IMR-90 (cell line): ENCODE data around the gene DGKD. TPM values are rescaled to one million over a fixed set of nuclear protein-coding genes. Genes with fewer than 3 reads are reported as not detected.

ENCODE experiments used
- ATAC-seq: fragments of 200-7000 bp; cut with Tn5 transposase; 2 replicates; pipeline ENCODE4 v1.9.1; 2020; ENCODE audit warnings: low read depth, mild to moderate bottlenecking, moderate library complexity
- BruUV-seq: library from RNA; stranded (reverse); fragments of 400-500 nt; replicated peaks from 2 replicates; lab custom pipeline; 2021; lab: Mats Ljungman, UMichigan
- CTCF ChIA-PET: fragments of 300-600 bp; formaldehyde crosslinking; extraction: SDS; loops from one replicate; lab custom pipeline; 2021; ENCODE audit warnings: antibody characterized with exemption; lab: Yijun Ruan, JAX
- POLR2A ChIA-PET: fragments of 300-600 bp; sonication (Branson Sonifier 250); formaldehyde crosslinking; loops from one replicate; lab custom pipeline; 2022; ENCODE audit warnings: antibody characterized with exemption; ENCODE audit not compliant: unreplicated experiment; lab: Charles Lee
- DNase-seq: peaks from one replicate; pipeline ENCODE4 v3.0.0; 2013
- H2AFZ ChIP-seq: replicated peaks from 2 replicates; pipeline ENCODE3; 2013; ENCODE audit warnings: low read length, mild to moderate bottlenecking; ENCODE audit not compliant: poor library complexity
- H2AK5ac ChIP-seq: 2 replicates; pipeline ENCODE4 v1.6.1; 2013; ENCODE audit warnings: low read depth, low read length, inconsistent platforms
- H2AK9ac ChIP-seq: replicated peaks from 2 replicates; pipeline ENCODE3; 2013; ENCODE audit warnings: mild to moderate bottlenecking, low read depth, low read length, moderate library complexity; ENCODE audit not compliant: poor library complexity
- H2BK120ac ChIP-seq: 2 replicates; pipeline ENCODE4 v1.6.1; 2013; ENCODE audit warnings: low read depth, low read length, inconsistent platforms
- H2BK15ac ChIP-seq: 3 replicates; pipeline ENCODE4 v1.6.1; 2013; ENCODE audit warnings: low read depth, low read length, inconsistent platforms
- H2BK20ac ChIP-seq: 2 replicates; pipeline ENCODE4 v1.6.1; 2013; ENCODE audit warnings: low read depth, mild to moderate bottlenecking, inconsistent platforms, low read length, moderate library complexity
- H2BK5ac ChIP-seq: 2 replicates; pipeline ENCODE4 v1.6.1; 2013; ENCODE audit warnings: mild to moderate bottlenecking, low read depth, low read length, inconsistent platforms; ENCODE audit not compliant: poor library complexity, severe bottlenecking
- H3K14ac ChIP-seq: replicated peaks from 2 replicates; pipeline ENCODE4 v1.6.1; 2013; ENCODE audit warnings: low read depth, low read length, inconsistent platforms
- H3K18ac ChIP-seq: 2 replicates; pipeline ENCODE4 v1.6.1; 2013; ENCODE audit warnings: low read depth, low read length, control low read depth
- H3K23ac ChIP-seq: 2 replicates; pipeline ENCODE4 v1.6.1; 2013; ENCODE audit warnings: low read depth, low read length, inconsistent platforms
- H3K27ac ChIP-seq: 2 replicates; pipeline ENCODE4 v1.5.1; 2013; ENCODE audit warnings: mild to moderate bottlenecking, control low read depth, low read length; ENCODE audit not compliant: insufficient read depth
- H3K27me3 ChIP-seq: 2 replicates; pipeline ENCODE4 v1.6.1; 2013; ENCODE audit warnings: low read length; ENCODE audit not compliant: control insufficient read depth, insufficient read depth
- H3K36me3 ChIP-seq: 2 replicates; pipeline ENCODE4 v1.6.1; 2013; ENCODE audit warnings: low read length, mixed read lengths; ENCODE audit not compliant: control insufficient read depth, insufficient read depth
- H3K4ac ChIP-seq: 2 replicates; pipeline ENCODE4 v1.6.1; 2013; ENCODE audit warnings: low read depth, low read length, inconsistent platforms
- H3K4me1 ChIP-seq: 2 replicates; pipeline ENCODE4 v1.6.1; 2013; ENCODE audit warnings: low read length, mixed read lengths; ENCODE audit not compliant: control insufficient read depth, insufficient read depth
- H3K4me2 ChIP-seq: 2 replicates; pipeline ENCODE4 v1.6.1; 2013; ENCODE audit warnings: low read depth, mild to moderate bottlenecking, control low read depth, low read length, moderate library complexity
- H3K4me3 ChIP-seq: 2 replicates; pipeline ENCODE4 v1.5.1; 2013; ENCODE audit warnings: low read depth, mild to moderate bottlenecking, control low read depth, low read length, moderate library complexity; ENCODE audit not compliant: insufficient read depth
- H3K56ac ChIP-seq: 2 replicates; pipeline ENCODE4 v1.6.1; 2013; ENCODE audit warnings: low read length, inconsistent platforms; ENCODE audit not compliant: insufficient read depth; ENCODE audit errors: extremely low read depth
- H3K79me1 ChIP-seq, 2 experiments: 2 replicates each; pipeline ENCODE4 v1.6.1; 2013; ENCODE audit warnings: low read length in 2 of 2, inconsistent platforms in 1 of 2, low read depth in 1 of 2
- H3K9ac ChIP-seq: 2 replicates; pipeline ENCODE4 v1.6.1; 2013; ENCODE audit warnings: low read depth, low read length, control low read depth
- H3K9me1 ChIP-seq: 2 replicates; pipeline ENCODE4 v1.6.1; 2013; ENCODE audit warnings: low read length, inconsistent platforms; ENCODE audit not compliant: insufficient read depth
- H3K9me3 ChIP-seq: 2 replicates; pipeline ENCODE4 v1.6.1; 2013; ENCODE audit warnings: low read length; ENCODE audit not compliant: control insufficient read depth, insufficient read depth
- H4K20me1 ChIP-seq: 2 replicates; pipeline ENCODE4 v1.6.1; 2013; ENCODE audit warnings: low read length, inconsistent platforms; ENCODE audit not compliant: insufficient read depth
- H4K5ac ChIP-seq: 2 replicates; pipeline ENCODE4 v1.6.1; 2013; ENCODE audit warnings: mild to moderate bottlenecking, low read depth, low read length, control low read depth
- H4K8ac ChIP-seq, 2 experiments: 2 replicates each; pipeline ENCODE4 v1.6.1; 2013; ENCODE audit warnings: low read depth in 2 of 2, low read length in 2 of 2, control low read depth in 1 of 2, inconsistent platforms in 1 of 2
- H4K91ac ChIP-seq: 2 replicates; pipeline ENCODE4 v1.6.1; 2013; ENCODE audit warnings: low read depth, low read length, inconsistent platforms; ENCODE audit not compliant: insufficient read depth
- BHLHE40 ChIP-seq: fragments of 150-350 bp; IDR thresholded peaks from 2 replicates; pipeline ENCODE4 v1.6.1; 2016; ENCODE audit warnings: mild to moderate bottlenecking, low read depth, low read length
- CEBPB ChIP-seq: IDR thresholded peaks from 2 replicates; pipeline ENCODE4 v1.6.1; 2012; ENCODE audit warnings: low read depth, low read length, improper control_type of control experiment
- CHD1 ChIP-seq: IDR thresholded peaks from 2 replicates; pipeline ENCODE4 v1.6.1; 2012; ENCODE audit warnings: low read depth, low read length, improper control_type of control experiment
- CTCF ChIP-seq: conservative IDR thresholded peaks from 2 replicates; pipeline ENCODE4 v1.5.1; 2012; ENCODE audit warnings: mild to moderate bottlenecking, low read depth, low read length, improper control_type of control experiment
- ELK1 ChIP-seq: fragments of 150-350 bp; IDR thresholded peaks from 2 replicates; pipeline ENCODE4 v1.6.1; 2016; ENCODE audit warnings: low read depth, mild to moderate bottlenecking, low read length, moderate library complexity, borderline replicate concordance
- FOS ChIP-seq: fragments of 150-350 bp; IDR thresholded peaks from 2 replicates; pipeline ENCODE4 v1.6.1; 2016; ENCODE audit warnings: low read depth, low read length
- MAFK ChIP-seq: IDR thresholded peaks from 2 replicates; pipeline ENCODE4 v1.6.1; 2012; ENCODE audit warnings: low read depth, low read length, improper control_type of control experiment
- MAZ ChIP-seq: IDR thresholded peaks from 2 replicates; pipeline ENCODE4 v1.6.1; 2012; ENCODE audit warnings: low read depth, mild to moderate bottlenecking, low read length, improper control_type of control experiment, moderate library complexity, borderline replicate concordance
- MXI1 ChIP-seq: IDR thresholded peaks from 2 replicates; pipeline ENCODE4 v1.6.1; 2012; ENCODE audit warnings: low read depth, mild to moderate bottlenecking, low read length, moderate library complexity, borderline replicate concordance
- NFE2L2 ChIP-seq: fragments of 150-350 bp; IDR thresholded peaks from 2 replicates; pipeline ENCODE4 v1.6.1; 2016; ENCODE audit warnings: low read depth, mild to moderate bottlenecking, low read length
- POLR2A ChIP-seq: IDR thresholded peaks from 2 replicates; pipeline ENCODE4 v1.6.1; 2012; ENCODE audit warnings: mild to moderate bottlenecking, low read depth, low read length
- RAD21 ChIP-seq: IDR thresholded peaks from 2 replicates; pipeline ENCODE4 v1.6.1; 2012; ENCODE audit warnings: low read length, improper control_type of control experiment
- RCOR1 ChIP-seq: IDR thresholded peaks from 2 replicates; pipeline ENCODE4 v1.6.1; 2012; ENCODE audit warnings: mild to moderate bottlenecking, low read length, improper control_type of control experiment; ENCODE audit not compliant: insufficient replicate concordance
- RFX5 ChIP-seq: IDR thresholded peaks from 2 replicates; pipeline ENCODE4 v1.8.0; 2012; ENCODE audit warnings: low read depth, mild to moderate bottlenecking, low read length, moderate library complexity
- SMC3 ChIP-seq: fragments of 150-350 bp; IDR thresholded peaks from 2 replicates; pipeline ENCODE4 v1.6.1; 2016; ENCODE audit warnings: low read depth, mild to moderate bottlenecking, antibody characterized with exemption, low read length, moderate library complexity
- USF2 ChIP-seq: fragments of 150-350 bp; IDR thresholded peaks from 2 replicates; pipeline ENCODE4 v1.6.1; 2017; ENCODE audit warnings: mild to moderate bottlenecking, antibody characterized with exemption, low read length, low read depth
- WGBS, 2 experiments: methylation state at CpG; one replicate each; pipeline versions ENCODE4 v1.1.5 to v1.1.7; 2013; ENCODE audit warnings: missing lambda C conversion rate in 2 of 2; ENCODE audit not compliant: insufficient read length in 1 of 2; ENCODE audit errors: extremely low coverage in 2 of 2; 5-methylcytosine and 5-hydroxymethylcytosine counted together
- dilution Hi-C: fragments of 300-500 bp; cut with HindIII; formaldehyde crosslinking; loops from one replicate; pipeline ENCODE4 v1.14.3; 2018; ENCODE audit warnings: low sequenced_read_pairs; ENCODE audit not compliant: unreplicated experiment
- in situ Hi-C: fragments of 300-500 bp; cut with MboI; formaldehyde crosslinking; loops from 3 replicates; pipeline ENCODE4 v1.14.3; 2019; ENCODE audit warnings: low sequenced_read_pairs, inconsistent platforms, mixed read lengths
- intact Hi-C: fragments of 100-400 bp; cut with micrococcal nuclease; formaldehyde crosslinking; loops from 2 replicates; pipeline ENCODE4 v1.10.0; 2022
- polyA plus RNA-seq, 3 experiments: library from polyadenylated mRNA; depleted of rRNA; stranded (reverse); fragments of >200 nt; gene quantifications; 2 replicates each; pipeline ENCODE4 v1.2.3, GENCODE V29; 2012; ENCODE audit warnings: low replicate concordance in 1 of 3
- total RNA-seq: library from RNA; depleted of rRNA; stranded (reverse); fragments of >200 nt; gene quantifications from 2 replicates; pipeline ENCODE4 v1.2.3, GENCODE V29; 2012

Gene DGKD
- total and polyA plus RNA-seq, 2 of the 4 experiments (the other 2 are of a cell fraction), result 6.5 to 10.1 TPM

- Histone ChIP-seq H2AK5ac (no peak overlapping the region), H3K9me3 (no peaks in the 10 kb centered on the region), H3K36me3 (no peaks in the 10 kb centered on the region), H3K4me3 (no peak overlapping the region), H3K4ac (no peak overlapping the region), H3K14ac (no peak overlapping the region), H2AFZ (no peak overlapping the region), H4K91ac (no peak overlapping the region), H4K8ac (no peak overlapping the region), H4K20me1 (no peaks in the 10 kb centered on the region), H3K9me1 (no peaks in the 10 kb centered on the region), H3K4me2 (no peak overlapping the region), H3K27ac (no peak overlapping the region), H3K9ac (no peak overlapping the region), H4K5ac (no peak overlapping the region), H2BK20ac (no peak overlapping the region), H2AK9ac (no peak overlapping the region), H3K56ac (no peak overlapping the region), H3K79me1 (no peaks in the 10 kb centered on the region), H3K18ac (no peak overlapping the region), H3K23ac (no peak overlapping the region), H2BK5ac (no peak overlapping the region), H3K4me1 (no peaks in the 10 kb centered on the region), H2BK15ac (no peak overlapping the region), H2BK120ac (no peak overlapping the region), H3K27me3 (peaks cover 16% of the 10 kb centered on the region)
- no TSS peak for BruUV-seq
- dilution Hi-C loops (no loop called here), in situ Hi-C loops (no loop called here), intact Hi-C loops (no loop called here)
- DNase-seq, result no peak
- POLR2A ChIA-PET, result no interaction called here
- no peak for ATAC-seq
- TF ChIP-seq MXI1, result no peak
- TF ChIP-seq CTCF, result no peak
- TF ChIP-seq CHD1, result no peak
- no peak for TF ChIP-seq BHLHE40
- TF ChIP-seq RAD21, result no peak
- TF ChIP-seq SMC3, result no peak
- no peak for TF ChIP-seq FOS
- no peak for TF ChIP-seq ELK1
- TF ChIP-seq NFE2L2, result no peak
- TF ChIP-seq RCOR1, result no peak
- TF ChIP-seq MAZ, result no peak
- no peak for TF ChIP-seq USF2
- no peak for TF ChIP-seq RFX5
- no peak for TF ChIP-seq MAFK
- TF ChIP-seq POLR2A, result no peak
- no peak for TF ChIP-seq CEBPB
- CTCF ChIA-PET, result no interaction called here
- no CpG with 5 or more reads among the region's 11 CpGs for WGBS, 2 experiments
These were observed 42.9 kb upstream of the DGKD start for GRCh38 chr2:233311241-233311926.
